ENCODE results near the gene USP6. TPM values are rescaled to one million over a fixed set of nuclear protein-coding genes. Genes with fewer than 3 reads are reported as not detected.
"Not testable (repeated sequence)": the region's sequence is repeated elsewhere in the genome, so short reads cannot be mapped to it uniquely, and the experiment has no call there.

USP6 gene
- total RNA-seq, 1 donor from 2014 or later = not detected

GRCh38 chr17:5203178-5203907, 87.5 kb downstream of the USP6 start:
- no peak for DNase-seq (ENCODE audit: low read depth)
- no peak overlapping the region for H3K4me3 ChIP-seq (ENCODE audit: low read depth, low read length)
- TF ChIP-seq CTCF (conservative IDR thresholded peaks at IDR 0.05; ENCODE audit: low read depth, low read length) = no peak

- H3K4me3 ChIP-seq (ENCODE audit: low read depth, low read length) = no peak overlapping the region
- DNase-seq (ENCODE audit: low read depth) = no peak
- no peak for TF ChIP-seq CTCF (conservative IDR thresholded peaks at IDR 0.05; ENCODE audit: low read depth, low read length)
Observed at GRCh38 chr17:5203908-5204294, 88.1 kb downstream of the USP6 start.

- DNase-seq (ENCODE audit: low read depth) = no peak
- no peak for TF ChIP-seq CTCF (conservative IDR thresholded peaks at IDR 0.05; ENCODE audit: low read depth, low read length)
- H3K4me3 ChIP-seq (ENCODE audit: low read depth, low read length) = no peak overlapping the region
Observed at GRCh38 chr17:5209396-5209795, 93.6 kb downstream of the USP6 start.

- H3K4me3 ChIP-seq (ENCODE audit: low read depth, low read length) = no peak overlapping the region
- no peak for TF ChIP-seq CTCF (conservative IDR thresholded peaks at IDR 0.05; ENCODE audit: low read depth, low read length)
- no peak for DNase-seq (ENCODE audit: low read depth)
Observed at GRCh38 chr17:5210091-5210490, 94.3 kb downstream of the USP6 start.

- no peak for DNase-seq (ENCODE audit: low read depth)
- no peak overlapping the region for H3K4me3 ChIP-seq (ENCODE audit: low read depth, low read length)
- no peak for TF ChIP-seq CTCF (conservative IDR thresholded peaks at IDR 0.05; ENCODE audit: low read depth, low read length)
Observed at GRCh38 chr17:5210614-5211252, 94.9 kb downstream of the USP6 start.

- no peak for DNase-seq (ENCODE audit: low read depth)
- no peak for TF ChIP-seq CTCF (conservative IDR thresholded peaks at IDR 0.05; ENCODE audit: low read depth, low read length)
- H3K4me3 ChIP-seq (ENCODE audit: low read depth, low read length) = no peak overlapping the region
Observed at GRCh38 chr17:5211458-5211857, 95.6 kb downstream of the USP6 start.

- DNase-seq (ENCODE audit: low read depth); H3K4me3 ChIP-seq (ENCODE audit: low read depth, low read length): not testable (repeated sequence)
Observed at GRCh38 chr17:5217562-5217961, 101.7 kb downstream of the USP6 start.
